T47D (cell line): ENCODE data around the gene GPATCH2L.

Source experiments
- DNase-seq, 2 experiments: peaks; one replicate each; pipeline versions ENCODE4 v3.0.0 to v3.0.0-alpha.2; 2011 to 2012; ENCODE audit warnings: low read depth in 1 of 2, low spot score in 1 of 2
- JUND ChIP-seq: IDR thresholded peaks from 2 replicates; pipeline ENCODE4 v1.6.1; 2012; ENCODE audit warnings: low read depth
- in situ Hi-C: cut with HindIII; loops from 2 replicates; pipeline ENCODE4 v1.10.0; 2016; ENCODE audit warnings: low sequenced_read_pairs, low pct_unique_long_range_greater_than_20kb

GPATCH2L gene

DNA sequence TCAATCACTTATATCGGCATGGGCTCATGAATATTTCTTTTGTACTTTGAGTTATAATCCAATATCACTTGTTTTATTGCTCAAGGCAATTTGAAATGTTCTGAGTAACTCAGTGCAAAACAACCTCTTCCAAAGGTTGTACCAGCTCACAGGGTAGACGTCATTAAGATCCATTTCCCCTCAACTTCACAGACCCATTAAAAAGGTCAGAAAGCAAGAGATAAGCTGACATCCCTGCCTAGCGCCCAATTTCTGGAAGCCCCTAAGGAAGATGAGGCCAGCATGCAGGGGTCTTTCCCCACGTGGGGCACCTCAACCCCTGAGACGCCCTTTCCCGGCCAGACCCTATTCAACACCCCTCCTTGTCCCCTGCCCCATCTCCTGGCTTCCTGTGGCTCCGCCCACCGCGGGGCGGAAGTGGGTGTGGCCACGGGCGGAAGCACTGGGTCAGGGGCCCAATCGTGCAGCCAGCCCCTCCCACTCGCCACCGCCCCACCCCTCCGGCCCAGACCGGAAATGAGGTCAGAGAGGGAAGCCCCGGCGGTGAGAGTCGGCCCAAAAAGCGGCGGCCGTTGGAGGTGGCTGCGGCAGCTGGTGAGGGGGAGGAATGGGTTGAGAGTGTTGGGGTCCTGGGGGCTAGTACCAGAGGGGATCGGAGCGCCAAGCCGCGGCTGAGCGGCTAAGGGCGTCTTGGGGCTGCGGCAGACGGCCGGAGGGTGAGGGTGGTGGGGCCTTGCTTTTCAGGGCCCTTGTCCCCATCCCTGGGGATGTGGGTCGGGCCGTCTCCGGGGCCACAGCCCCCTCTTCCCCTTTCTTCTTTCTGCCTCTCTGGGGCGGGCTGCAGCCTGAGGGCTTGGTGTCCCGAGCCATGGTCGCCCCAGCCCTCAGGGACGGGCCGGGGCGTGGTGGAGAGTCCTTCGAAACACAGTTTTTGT lies at the start of gene GPATCH2L:
Gene GPATCH2L (plus strand): TSS at position 525 of the 935 bp plus-strand sequence. CDS start 2,442 bp downstream, outside the sequence.
- peak; percentile 94 to 95 for DNase-seq
- in situ Hi-C loops = no loop called here
- no peak for TF ChIP-seq JUND

DNA sequence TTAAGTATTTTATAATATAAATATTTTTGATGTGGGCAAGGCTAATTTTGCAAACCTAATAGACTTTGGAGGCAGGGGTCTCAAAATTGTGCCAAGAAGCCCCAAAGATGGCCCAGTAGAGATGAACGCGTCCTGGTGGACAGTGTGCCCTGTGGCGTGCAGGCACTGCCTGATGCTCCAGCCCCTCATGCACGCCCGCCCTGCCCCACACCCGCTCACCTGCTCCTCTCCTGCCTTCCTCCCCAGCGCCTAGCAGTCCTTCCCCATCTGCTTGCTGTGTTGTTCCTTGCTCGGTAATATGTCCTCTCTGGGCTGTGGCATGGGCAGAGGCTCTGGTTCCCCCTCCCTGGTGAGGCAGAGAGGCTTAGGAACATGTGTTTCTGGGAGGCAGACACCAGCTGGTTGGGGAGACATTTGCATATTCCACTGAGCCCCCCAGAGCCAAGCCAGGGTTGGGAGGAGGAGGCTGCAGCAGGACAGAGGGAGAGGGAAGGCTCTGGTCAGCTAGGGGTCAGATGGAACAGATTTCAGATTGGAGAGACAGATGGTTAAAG lies 46.8 kb upstream of the GPATCH2L start:
- in situ Hi-C loops = no loop called here
- DNase-seq = no peak
- TF ChIP-seq JUND = no peak

DNA sequence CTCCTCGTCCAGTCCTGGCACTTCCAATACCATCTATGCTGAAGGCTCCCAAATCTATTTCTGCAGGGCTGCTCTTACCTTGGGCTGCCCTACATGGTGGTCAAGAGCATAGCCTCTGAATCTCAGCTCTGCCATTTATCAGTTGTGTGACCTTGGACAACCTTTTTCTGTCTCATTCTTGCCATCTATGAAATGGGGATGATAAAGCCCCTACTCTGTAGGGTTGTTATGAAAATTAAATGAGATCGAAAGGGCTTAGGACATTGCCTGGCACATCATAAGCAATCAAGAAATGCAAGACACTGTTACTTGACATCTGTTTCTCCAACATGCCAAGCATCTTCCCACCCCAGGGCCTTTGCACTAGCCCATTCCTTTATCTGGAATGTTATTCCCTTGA lies 45.5 kb upstream of the GPATCH2L start:
- no peak for DNase-seq
- no peak for TF ChIP-seq JUND
- in situ Hi-C loops = no loop called here

DNA sequence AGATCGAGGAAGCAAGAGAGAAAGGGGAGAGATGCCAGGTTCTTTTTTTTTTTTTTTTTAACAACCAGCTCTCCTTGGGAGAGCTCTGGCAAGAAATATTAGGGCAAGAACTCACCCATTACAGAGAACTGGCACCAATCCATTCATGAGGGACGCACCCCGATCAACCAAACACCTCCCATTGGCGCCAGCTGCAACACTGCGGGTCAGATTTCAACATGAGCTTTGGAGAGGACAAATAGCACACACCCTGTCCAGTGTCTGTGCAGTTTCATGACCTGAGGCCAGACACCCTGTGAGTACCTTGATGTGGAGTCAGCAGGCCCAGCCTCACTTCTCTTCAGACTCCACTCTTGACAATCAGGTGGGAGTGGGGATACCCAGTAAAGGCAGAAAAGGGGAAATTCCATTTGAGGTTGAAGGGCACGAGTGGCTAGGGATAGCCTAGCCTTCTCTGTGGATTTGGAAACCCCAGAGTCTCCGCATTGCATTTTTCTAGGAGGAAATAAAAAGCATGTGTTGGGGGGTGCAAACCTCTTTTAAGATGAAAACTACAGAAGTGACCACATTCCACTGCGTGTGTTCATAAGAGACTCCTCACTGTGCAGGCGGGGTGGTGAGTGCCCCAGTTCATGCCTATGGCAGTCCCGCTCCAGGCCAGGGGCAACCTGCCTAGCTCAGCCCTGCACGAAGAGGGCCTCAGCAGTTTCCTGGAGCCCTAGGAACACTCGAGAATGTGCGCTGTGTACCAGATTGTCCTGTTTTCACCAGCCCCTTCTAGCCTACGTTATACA lies 42.4 kb upstream of the GPATCH2L start:
- DNase-seq = peak in 1 of 2 experiments; percentile 78
- in situ Hi-C loops = no loop called here
- TF ChIP-seq JUND = no peak

DNA sequence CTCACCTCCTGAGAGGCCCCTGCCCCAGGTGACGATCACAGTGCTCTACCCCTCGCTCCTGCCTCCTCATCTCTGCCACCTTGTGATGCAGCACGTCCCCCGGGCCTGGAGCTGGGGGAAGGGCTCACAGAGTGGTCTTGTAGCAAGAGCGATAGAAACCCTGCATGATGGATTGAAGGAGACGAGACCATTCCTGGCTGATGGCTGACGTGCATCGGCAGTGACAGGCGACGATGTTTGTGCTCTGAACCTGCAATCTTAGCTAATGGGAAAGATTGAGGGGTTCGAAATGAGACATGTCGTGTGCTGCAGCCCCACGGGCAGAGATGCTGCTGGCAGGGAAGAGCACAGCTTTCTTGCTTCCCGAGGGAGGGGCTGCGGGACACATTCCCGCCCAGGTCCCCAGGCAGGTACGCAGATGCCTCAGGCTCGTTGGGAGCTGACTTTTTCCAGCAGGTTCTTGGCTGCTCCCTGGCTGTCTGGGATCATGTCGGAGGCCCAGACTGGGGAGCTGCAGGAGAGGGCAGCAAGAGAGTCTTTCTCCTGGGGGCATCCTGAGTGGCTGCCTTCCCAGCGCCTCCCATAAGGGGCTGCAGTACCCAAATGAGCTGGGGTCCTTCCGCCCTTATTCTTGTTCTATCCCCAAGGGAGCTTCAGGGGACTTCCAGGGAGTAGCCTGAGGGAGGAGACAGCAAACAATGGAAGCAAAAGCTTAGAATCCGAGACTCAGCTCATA lies 38.7 kb upstream of the GPATCH2L start:
- in situ Hi-C loops = no loop called here
- no peak for DNase-seq
- TF ChIP-seq JUND = no peak

DNA sequence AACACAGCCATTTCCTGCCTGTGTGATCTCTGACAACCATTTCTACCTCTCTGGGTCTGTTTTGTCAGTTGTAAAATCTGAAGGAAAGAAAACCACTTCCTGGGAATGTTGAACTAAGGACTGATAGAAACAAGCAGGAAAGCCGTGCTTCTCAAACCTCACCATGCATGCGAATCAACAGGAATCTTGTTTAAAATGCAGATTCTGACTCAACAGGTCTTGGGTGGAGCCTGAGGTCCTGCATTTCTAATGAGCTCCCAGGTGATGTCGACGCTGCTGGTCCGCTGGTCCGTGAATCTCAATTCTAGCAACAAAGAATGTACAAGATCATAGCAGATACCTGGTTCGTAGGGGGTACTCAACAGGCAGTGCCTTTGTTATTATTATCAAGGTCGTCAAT lies 38.0 kb upstream of the GPATCH2L start:
- in situ Hi-C loops = no loop called here
- no peak for TF ChIP-seq JUND
- no peak for DNase-seq

DNA sequence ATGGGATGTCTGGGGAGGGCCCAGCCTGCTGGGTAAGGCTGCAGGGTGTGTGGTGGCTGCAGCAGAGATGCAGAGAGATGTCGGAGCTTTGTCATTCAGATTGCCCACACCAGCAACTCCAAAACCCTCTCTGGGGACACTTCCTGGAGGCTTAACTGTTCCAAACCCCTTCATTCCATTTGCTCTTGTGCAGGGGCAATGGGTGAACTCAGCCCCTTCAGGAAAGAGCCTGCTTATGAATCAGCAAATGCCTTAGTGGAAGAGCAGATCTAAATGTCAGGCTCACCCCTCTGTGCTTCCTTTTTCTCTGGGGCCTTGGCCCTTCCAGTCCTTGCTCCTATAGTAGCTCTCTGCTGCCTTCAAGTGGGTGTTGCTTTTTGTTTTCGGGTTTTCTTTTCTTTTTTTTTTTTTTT lies 36.7 kb upstream of the GPATCH2L start:
- TF ChIP-seq JUND = no peak
- no peak for DNase-seq
- in situ Hi-C loops = no loop called here

DNA sequence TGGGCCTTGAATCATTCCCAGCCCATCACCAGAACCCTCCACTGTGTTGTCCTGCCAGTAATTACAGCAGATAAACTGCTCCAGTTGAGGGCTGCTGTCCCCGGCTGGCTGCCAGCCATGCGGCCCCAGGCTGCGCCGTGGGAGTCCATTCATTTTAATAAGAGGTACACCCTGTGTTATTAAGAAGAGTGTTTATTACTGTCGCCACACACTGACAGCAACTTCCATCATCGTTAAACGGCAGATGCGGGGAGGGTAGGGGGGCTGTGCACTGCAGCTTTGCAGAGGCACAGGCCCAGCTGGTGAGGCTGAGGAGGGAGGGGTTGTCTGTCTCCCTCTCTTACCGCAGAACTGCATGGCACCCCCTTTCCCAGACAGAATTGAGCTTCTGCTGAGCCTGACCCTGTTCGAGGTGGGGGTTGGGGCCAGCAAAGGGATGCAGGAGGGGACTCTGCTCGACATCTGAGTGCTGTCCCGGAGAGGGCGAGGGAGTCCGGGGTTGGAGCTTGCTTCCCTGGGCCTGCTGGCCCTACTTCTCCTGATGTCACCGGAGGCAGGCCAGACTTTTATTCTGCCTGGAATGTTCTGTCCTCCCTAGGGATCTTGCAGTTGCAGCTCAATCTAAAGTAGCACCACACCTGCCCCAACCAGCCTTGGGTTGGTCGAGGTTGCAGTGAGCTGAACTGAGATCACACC lies 33.8 kb upstream of the GPATCH2L start:
- no peak for DNase-seq
- in situ Hi-C loops = no loop called here

DNA sequence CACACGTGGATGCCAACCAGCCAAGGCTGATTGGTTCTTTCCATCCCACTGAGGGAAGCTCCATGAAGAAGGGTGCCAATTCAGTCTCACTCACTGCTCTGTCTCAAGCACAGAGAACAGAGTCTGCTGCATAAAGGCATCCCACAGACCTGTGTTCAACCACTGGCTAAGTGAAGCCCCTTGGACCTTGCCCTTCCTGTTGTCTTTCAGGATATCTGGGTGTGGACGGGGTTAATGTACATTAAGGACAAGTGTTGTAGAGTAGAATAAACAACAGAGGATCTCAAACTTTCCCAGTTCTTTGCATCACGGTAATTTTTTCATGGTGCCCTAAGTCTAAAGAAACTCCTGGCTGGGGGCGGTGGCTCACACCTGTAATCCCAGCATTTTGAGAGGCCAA lies 33.1 kb upstream of the GPATCH2L start:
- in situ Hi-C loops = no loop called here
- TF ChIP-seq JUND = no peak
- no peak for DNase-seq

More for the DNA sequence above, 33.8 kb upstream of the GPATCH2L start:
- no peak for TF ChIP-seq JUND

DNA sequence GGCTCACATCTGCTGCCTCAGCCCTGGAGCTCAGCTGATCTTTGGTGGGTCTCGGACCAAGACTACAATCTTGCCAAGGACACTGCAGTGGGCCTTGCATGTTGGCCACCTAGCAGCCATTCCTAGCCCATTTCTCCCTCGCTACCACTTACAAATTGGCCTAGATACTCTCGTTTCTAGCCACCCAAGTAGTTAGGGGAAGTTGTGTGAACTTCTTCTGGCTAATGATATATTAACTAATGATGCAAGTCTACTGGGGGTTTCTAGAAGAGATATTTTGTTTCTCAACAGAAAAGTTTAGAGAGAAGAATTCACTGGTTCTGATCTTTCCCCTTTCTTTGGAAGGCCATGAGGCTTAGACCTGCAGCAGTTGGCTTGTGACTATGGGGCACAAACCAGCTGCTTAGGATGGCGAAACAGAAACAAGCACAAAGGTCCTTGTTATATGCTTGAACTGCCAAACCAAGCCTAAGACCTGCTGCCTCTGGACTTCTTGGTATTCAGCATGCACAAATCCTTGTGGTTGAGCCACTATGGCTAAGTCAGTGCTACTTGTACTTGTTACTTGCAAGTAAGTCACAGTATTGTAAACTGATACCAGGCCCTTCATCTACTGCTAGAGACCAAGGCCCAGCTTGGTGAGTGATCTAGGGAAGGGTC lies 30.5 kb upstream of the GPATCH2L start:
- no peak for DNase-seq
- in situ Hi-C loops = no loop called here
- TF ChIP-seq JUND = no peak
